HG03175 (cell line): ENCODE data around the gene ADSL.
A peak's percentile ranks its signal among the peaks of the same experiment; 100 is the strongest.

Experiments
- ATAC-seq: cut with Tn5 transposase; IDR thresholded peaks from one replicate; pipeline ENCODE4 v1.9.1; 2021; ENCODE audit warnings: mild to moderate bottlenecking, moderate library complexity; ENCODE audit not compliant: unreplicated experiment

The ADSL gene

DNA sequence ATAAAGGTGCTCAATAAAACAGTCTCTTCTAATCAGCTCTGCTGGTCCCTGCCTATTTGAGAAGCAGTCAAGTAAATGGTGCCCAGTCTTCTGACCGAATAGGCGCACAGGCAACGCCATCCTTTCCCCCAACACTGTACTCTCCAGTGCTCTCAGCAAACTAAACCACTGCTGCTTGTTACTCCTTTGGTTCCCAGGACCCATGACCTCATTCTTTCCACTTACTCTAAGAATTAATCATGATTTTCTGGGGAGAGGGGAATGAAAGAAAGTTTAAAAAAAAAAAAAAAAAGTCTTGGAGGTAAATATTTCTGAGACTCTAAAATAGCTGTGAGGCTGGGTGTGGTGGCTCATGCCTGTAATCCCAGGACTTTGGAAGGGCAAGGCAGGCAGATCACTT lies 87.8 kb downstream of the ADSL start:
- ATAC-seq, result no peak

DNA sequence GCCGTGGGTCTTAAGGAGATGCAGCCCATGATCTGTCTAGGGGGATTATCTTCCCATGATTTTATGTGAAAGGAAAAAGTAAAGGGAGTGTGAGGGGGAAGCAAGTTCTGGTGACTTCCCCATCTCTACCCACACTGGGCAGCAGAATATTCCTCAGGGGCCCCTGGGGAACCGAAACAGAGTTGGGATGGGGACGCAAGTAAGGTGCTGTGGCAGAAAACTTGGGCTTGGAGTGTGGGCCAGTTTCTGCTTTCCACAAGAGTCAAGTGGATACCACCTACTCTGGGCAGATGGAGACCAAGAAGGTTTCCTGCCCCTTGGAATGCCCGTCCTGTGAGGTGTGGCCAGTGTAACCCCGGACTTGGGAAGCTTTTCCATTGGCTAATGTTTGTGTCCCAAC lies 88.4 kb downstream of the ADSL start:
- no peak for ATAC-seq

DNA sequence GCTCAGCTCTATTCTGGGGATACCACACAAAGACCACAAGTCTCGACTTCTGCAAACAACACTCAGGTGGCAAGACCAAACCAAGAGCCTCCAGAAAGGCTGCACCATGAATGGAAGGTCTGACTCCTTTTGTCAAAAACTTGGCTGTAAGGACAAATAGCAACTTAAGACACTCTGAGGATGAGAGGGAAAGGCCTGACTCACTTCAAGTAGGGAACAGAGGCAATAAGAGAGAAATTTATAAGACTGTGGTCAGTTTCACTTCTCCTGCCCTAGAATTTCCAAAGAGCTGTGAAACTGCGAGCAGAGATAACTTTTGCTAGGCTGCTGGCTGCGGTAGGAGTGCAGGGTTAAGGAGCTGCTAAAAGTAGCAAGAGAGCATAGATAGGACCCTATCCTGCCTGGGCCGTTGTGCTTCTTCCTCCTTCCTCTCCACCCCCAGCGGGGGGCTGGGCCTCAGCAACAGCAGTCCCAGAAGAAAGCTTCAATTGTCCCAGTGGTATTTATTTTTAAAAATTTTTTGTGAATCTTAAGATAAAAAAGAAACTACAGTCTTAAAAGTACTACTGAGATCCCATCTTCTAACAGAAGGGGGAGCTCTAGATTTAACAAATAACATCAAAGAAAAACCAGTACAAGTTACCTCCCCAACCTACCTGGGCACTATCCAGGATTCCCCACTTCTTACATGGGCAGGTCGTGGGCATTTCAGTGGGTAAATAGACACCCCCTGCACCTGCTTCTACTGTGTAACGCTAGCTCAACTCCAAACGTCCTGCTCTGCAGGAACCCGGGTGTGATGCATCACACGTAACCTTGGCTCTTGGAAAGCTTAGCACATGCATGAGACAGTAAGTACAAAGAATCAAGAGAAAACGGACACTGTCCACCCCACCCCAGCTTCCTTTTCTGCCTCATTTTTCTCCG lies 90.5 kb downstream of the ADSL start:
- peak; percentile 65 for ATAC-seq
